ENCODE measurements around the gene ZNF891. TPM values are rescaled to one million over a fixed set of nuclear protein-coding genes. Genes with fewer than 3 reads are reported as not detected.

ZNF891 gene
- total RNA-seq, 1 experiment from 2014 or later, result 0.48 TPM

DNA sequence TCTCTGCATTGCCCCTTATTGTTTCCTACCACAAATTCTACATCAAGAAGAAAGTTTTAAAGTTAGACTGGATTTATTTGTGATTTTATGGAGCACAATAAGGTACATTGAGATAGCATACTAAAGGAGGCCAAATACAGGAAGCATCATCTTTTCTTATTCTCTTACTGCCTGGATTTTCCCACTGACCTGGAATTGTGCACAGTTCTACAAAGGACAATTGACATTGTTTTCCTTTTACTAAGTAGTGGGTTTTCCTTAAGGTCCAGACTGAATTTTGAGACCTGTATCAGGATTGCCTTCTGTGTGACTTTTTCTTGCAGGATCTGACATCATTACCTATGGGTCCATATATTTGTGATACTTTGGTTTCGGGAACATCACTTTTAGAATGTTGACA, 68.1 kb downstream of the ZNF891 start:
- DNase-seq (ENCODE audit: low read depth), result no peak

DNA sequence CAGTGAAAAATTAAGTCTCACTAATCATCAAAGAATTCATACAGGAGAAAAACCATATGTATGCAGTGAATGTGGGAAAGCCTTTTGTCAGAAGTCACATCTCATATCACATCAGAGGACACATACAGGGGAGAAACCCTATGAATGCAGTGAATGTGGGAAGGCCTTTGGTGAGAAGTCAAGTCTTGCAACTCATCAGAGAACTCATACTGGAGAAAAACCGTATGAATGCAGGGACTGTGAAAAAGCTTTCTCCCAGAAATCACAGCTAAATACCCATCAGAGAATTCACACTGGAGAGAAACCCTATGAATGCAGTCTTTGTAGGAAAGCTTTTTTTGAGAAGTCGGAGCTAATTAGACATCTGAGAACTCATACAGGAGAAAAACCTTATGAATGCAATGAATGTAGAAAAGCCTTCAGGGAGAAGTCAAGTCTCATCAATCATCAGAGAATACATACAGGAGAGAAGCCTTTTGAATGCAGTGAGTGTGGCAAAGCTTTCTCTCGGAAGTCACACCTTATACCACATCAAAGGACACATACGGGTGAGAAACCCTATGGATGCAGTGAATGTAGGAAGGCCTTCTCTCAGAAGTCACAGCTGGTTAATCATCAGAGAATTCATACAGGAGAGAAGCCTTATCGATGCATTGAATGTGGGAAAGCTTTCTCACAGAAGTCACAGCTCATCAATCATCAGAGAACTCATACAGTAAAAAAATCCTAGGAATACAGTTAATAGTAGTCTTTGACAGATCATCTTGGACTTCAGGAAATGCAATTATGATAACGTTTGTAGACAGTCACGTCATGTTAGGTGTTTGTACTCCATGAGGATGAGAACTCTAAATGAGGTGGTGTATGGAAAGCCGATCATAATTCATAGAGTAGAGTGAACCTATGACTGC, 71.6 kb downstream of the ZNF891 start:
- DNase-seq (ENCODE audit: low read depth), result peak; percentile 15

DNA sequence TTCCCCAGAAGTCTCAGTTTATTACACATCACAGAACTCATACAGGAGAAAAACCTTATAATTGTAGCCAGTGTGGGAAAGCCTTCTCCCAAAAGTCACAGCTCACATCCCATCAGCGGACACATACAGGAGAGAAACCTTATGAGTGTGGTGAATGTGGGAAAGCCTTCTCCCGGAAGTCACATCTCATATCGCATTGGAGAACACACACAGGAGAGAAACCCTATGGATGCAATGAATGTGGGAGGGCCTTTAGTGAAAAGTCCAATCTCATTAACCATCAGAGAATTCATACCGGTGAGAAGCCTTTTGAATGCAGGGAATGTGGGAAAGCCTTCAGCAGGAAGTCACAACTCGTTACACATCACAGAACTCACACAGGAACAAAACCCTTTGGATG, 72.6 kb downstream of the ZNF891 start:
- peak; percentile 1 for DNase-seq (ENCODE audit: low read depth)

Other genes with a start within 250 kb of the ZNF891 start
- gene CHFR, start 242.7 kb downstream of the ZNF891 start, total RNA-seq (2014; rRNA removed; shearing (Covaris generic)), result 9.8 and 10.2 TPM in 2 replicates
- gene ZNF605, start 174.0 kb downstream of the ZNF891 start, total RNA-seq (2014; rRNA removed; shearing (Covaris generic)), result 3.0 and 3.5 TPM in 2 replicates
- 5.1 and 6.6 TPM in 2 replicates for gene ZNF26, start 143.9 kb downstream of the ZNF891 start, total RNA-seq (2014; rRNA removed; shearing (Covaris generic))
- gene ZNF84, start 92.8 kb downstream of the ZNF891 start, total RNA-seq (2014; rRNA removed; shearing (Covaris generic)), result 10.9 and 19.3 TPM in 2 replicates
- 8.6 and 10.2 TPM in 2 replicates for gene ZNF140, start 49.4 kb downstream of the ZNF891 start, total RNA-seq (2014; rRNA removed; shearing (Covaris generic))
- 1.6 and 4.7 TPM in 2 replicates for gene ZNF10, start 353 bp upstream of the ZNF891 start, total RNA-seq (2014; rRNA removed; shearing (Covaris generic))
- 25.8 and 28.4 TPM in 2 replicates for gene ZNF268, start 51.2 kb upstream of the ZNF891 start, total RNA-seq (2014; rRNA removed; shearing (Covaris generic))
- gene ANHX, start 105.6 kb upstream of the ZNF891 start, total RNA-seq (2014; rRNA removed; shearing (Covaris generic)), result not detected in 2 replicates

Data from RPMI7951 (cell line).